GM03348 (cell line): ENCODE results near the gene SNAPC4.
"Not testable (repeated sequence)": the region's sequence is repeated elsewhere in the genome, so short reads cannot be mapped to it uniquely, and the experiment has no call there.

Experiments
- DNase-seq: peaks from one replicate; pipeline ENCODE4 v3.0.0; 2012; ENCODE audit warnings: low spot score

Gene SNAPC4

GRCh38 chr9:136407911-136408310, 7.9 kb upstream of the SNAPC4 start:
- DNase-seq, result no peak

- DNase-seq, result not testable (repeated sequence)
Observed at GRCh38 chr9:136407061-136407460, 7.1 kb upstream of the SNAPC4 start.

GRCh38 chr9:136405904-136406303, 5.9 kb upstream of the SNAPC4 start:
- not testable (repeated sequence) for DNase-seq

GRCh38 chr9:136405481-136405880, 5.5 kb upstream of the SNAPC4 start:
- no peak for DNase-seq

- no peak for DNase-seq
Observed at GRCh38 chr9:136404801-136405136, 4.8 kb upstream of the SNAPC4 start.

- no peak for DNase-seq
Observed at GRCh38 chr9:136403915-136404800, 4.2 kb upstream of the SNAPC4 start.

- DNase-seq, result no peak
Observed at GRCh38 chr9:136403538-136403914, 3.6 kb upstream of the SNAPC4 start.

- DNase-seq, result no peak
Observed at GRCh38 chr9:136402067-136402466, 2.1 kb upstream of the SNAPC4 start.

- DNase-seq, result no peak
Observed at GRCh38 chr9:136401173-136401922, 1.4 kb upstream of the SNAPC4 start.

- DNase-seq, result peak; percentile 69
Observed at GRCh38 chr9:136399176-136400037, 563 bp downstream of the SNAPC4 start.

- no peak for DNase-seq
Observed at GRCh38 chr9:136398286-136398685, 1.7 kb downstream of the SNAPC4 start.

GRCh38 chr9:136397643-136398042, 2.3 kb downstream of the SNAPC4 start:
- DNase-seq, result no peak

- no peak for DNase-seq
Observed at GRCh38 chr9:136396219-136396515, 3.8 kb downstream of the SNAPC4 start.

GRCh38 chr9:136395345-136396218, 4.4 kb downstream of the SNAPC4 start:
- DNase-seq, result no peak

- no peak for DNase-seq
Observed at GRCh38 chr9:136395020-136395340, 5.0 kb downstream of the SNAPC4 start.

GRCh38 chr9:136394312-136395019, 5.5 kb downstream of the SNAPC4 start:
- no peak for DNase-seq

GRCh38 chr9:136393531-136393930, 6.4 kb downstream of the SNAPC4 start:
- DNase-seq, result no peak

- DNase-seq, result no peak
Observed at GRCh38 chr9:136392538-136393449, 7.2 kb downstream of the SNAPC4 start.

- DNase-seq, result no peak
Observed at GRCh38 chr9:136391737-136392537, 8.0 kb downstream of the SNAPC4 start.
